Esophagus squamous epithelium (tissue), 5 donors: ENCODE data around the gene GRB7. TPM values are rescaled to one million over a fixed set of nuclear protein-coding genes. Genes with fewer than 3 reads are reported as not detected.
A peak's percentile ranks its signal among the peaks of the same experiment; 100 is the strongest.

Source experiments
- DNase-seq: peaks from one replicate; lab custom pipeline; 2025; lab: John Stamatoyannopoulos, UW
- H3K27ac ChIP-seq, 4 donors: fragments of 200-600 bp; sonication (generic); one replicate each; pipeline ENCODE4 v1.5.1; 2016 to 2019; ENCODE audit warnings: mild to moderate bottlenecking in 1 of 4
- H3K27me3 ChIP-seq, 4 donors: fragments of 200-600 bp; sonication (generic); 1 replicate in 3 of 4; 2 replicates in 1 of 4; pipeline versions ENCODE4 v1.5.1 to v1.6.0; 2017 to 2021; ENCODE audit warnings: antibody characterized with exemption in 1 of 4
- H3K36me3 ChIP-seq, 3 donors: fragments of 200-600 bp; sonication (generic); one replicate each; pipeline ENCODE4 v1.5.1; 2016 to 2019
- H3K4me1 ChIP-seq, 3 donors: fragments of 200-600 bp; sonication (generic); one replicate each; pipeline ENCODE4 v1.5.1; 2017 to 2019
- H3K4me3 ChIP-seq, 4 donors: fragments of 200-600 bp; sonication (generic); 1 replicate in 3 of 4; 2 replicates in 1 of 4; pipeline ENCODE4 v1.5.1; 2016 to 2019; ENCODE audit warnings: mild to moderate bottlenecking in 2 of 4, moderate library complexity in 1 of 4
- H3K9me3 ChIP-seq, 3 donors: fragments of 200-600 bp; sonication (generic); one replicate each; pipeline ENCODE4 v1.5.1; 2016 to 2019
- CTCF ChIP-seq, 6 experiments: fragments of 450-650 bp in 4 of 6; fragments of 200-600 bp in 2 of 6; sonication (generic) in 2 of 6; IDR thresholded peaks; one replicate each; pipeline ENCODE4 v1.5.1; 2016 to 2019; ENCODE audit warnings: antibody characterized with exemption in 6 of 6, mild to moderate bottlenecking in 4 of 6, moderate library complexity in 4 of 6
- POLR2A ChIP-seq, 4 donors: fragments of 450-650 bp; IDR thresholded peaks; one replicate each; pipeline ENCODE4 v1.6.1; 2017; ENCODE audit warnings: antibody characterized with exemption in 4 of 4, mild to moderate bottlenecking in 4 of 4, moderate library complexity in 3 of 4
- WGBS, 2 donors: methylation state at CpG; one replicate each; pipeline ENCODE4 v1.1.5; 2018; 5-methylcytosine and 5-hydroxymethylcytosine counted together
- intact Hi-C: fragments of 100-400 bp; cut with DNase I; formaldehyde crosslinking; loops from one replicate; pipeline ENCODE4 v1.15.0; 2022
- total RNA-seq, 4 donors: library from RNA; depleted of rRNA; stranded (reverse); fragments of >200 nt; gene quantifications; one replicate each; pipeline ENCODE4 v1.1.0, GENCODE V29; 2016
- donor health status: DM: yes; HTN: yes; CAD: no.

The GRB7 gene
- total RNA-seq, 4 donors from 2014 or later: 25.1 to 62.1 (median 55.9) TPM

GRCh38 chr17:39732586-39732985 is 5.2 kb upstream of the GRB7 start:
- DNase-seq: no peak
- Histone ChIP-seq H3K9me3 (no peaks in the 10 kb centered on the region), H3K27me3 (peaks cover 0 to 16% (median 0%) of the 10 kb centered on the region in 4 donors), H3K4me1 (peaks cover 15 to 60% (median 18%) of the 10 kb centered on the region in 3 donors), H3K36me3 (peaks cover 0 to 18% (median 14%) of the 10 kb centered on the region in 3 donors), H3K27ac (no peak overlapping the region), H3K4me3 (no peak overlapping the region)
- TF ChIP-seq CTCF (IDR thresholded peaks at IDR 0.05) (no peak), POLR2A (IDR thresholded peaks at IDR 0.05) (no peak)
- intact Hi-C loops: no loop called here
- 95 to 97% methylated on average over 3 of the region's 3 CpGs for whole genome bisulfite sequencing, 2 donors

GRCh38 chr17:39735882-39736281 is 1.9 kb upstream of the GRB7 start:
- peaks cover 12 to 63% (median 21%) of the 10 kb centered on the region in 3 donors for H3K4me1 ChIP-seq
- WGBS, 2 donors: 41 to 42% methylated on average over 2 of the region's 2 CpGs
- no peak for DNase-seq
- H3K4me3 ChIP-seq: no peak overlapping the region
- H3K27me3 ChIP-seq: peaks cover 0 to 49% (median 0%) of the 10 kb centered on the region in 4 donors
- no peak for TF ChIP-seq CTCF (IDR thresholded peaks at IDR 0.05)
- no peaks in the 10 kb centered on the region for H3K9me3 ChIP-seq
- H3K27ac ChIP-seq: peak overlapping the region in 3 of 4 donors; percentile 54 to 98 (median 93)
- intact Hi-C loops: no loop called here
- H3K36me3 ChIP-seq: no peaks in the 10 kb centered on the region

GRCh38 chr17:39736319-39737165 is 1.2 kb upstream of the GRB7 start:
- H3K36me3 ChIP-seq: no peaks in the 10 kb centered on the region
- peaks cover 12 to 67% (median 18%) of the 10 kb centered on the region in 3 donors for H3K4me1 ChIP-seq
- peak overlapping the region in 2 of 4 donors; percentile 65 to 69 for H3K4me3 ChIP-seq
- H3K9me3 ChIP-seq: no peaks in the 10 kb centered on the region
- DNase-seq: no peak
- TF ChIP-seq CTCF (IDR thresholded peaks at IDR 0.05) (no peak), POLR2A (IDR thresholded peaks at IDR 0.05) (no peak)
- WGBS, 2 donors: 56 to 75% methylated on average over 6 to 8 of the region's 10 CpGs
- intact Hi-C loops: no loop called here
- H3K27ac ChIP-seq: peak overlapping the region; percentile 0 to 98 (median 94)
- peaks cover 0 to 56% (median 0%) of the 10 kb centered on the region in 4 donors for H3K27me3 ChIP-seq

GRCh38 chr17:39737206-39737759 is 455 bp upstream of the GRB7 start:
- DNase-seq: no peak

More at GRCh38 chr17:39737206-39737759, 455 bp upstream of the GRB7 start:
- peak overlapping the region; percentile 56 to 98 (median 94) for H3K27ac ChIP-seq
- H3K4me1 ChIP-seq: peaks cover 12 to 74% (median 18%) of the 10 kb centered on the region in 3 donors
- no peaks in the 10 kb centered on the region for H3K9me3 ChIP-seq
- intact Hi-C loops: no loop called here
- peak overlapping the region; percentile 53 to 69 (median 64) for H3K4me3 ChIP-seq
- H3K36me3 ChIP-seq: peaks cover 0 to 4% (median 1%) of the 10 kb centered on the region in 3 donors
- peaks cover 0 to 61% (median 0%) of the 10 kb centered on the region in 4 donors for H3K27me3 ChIP-seq
- TF ChIP-seq CTCF (IDR thresholded peaks at IDR 0.05): no peak
- no peak for TF ChIP-seq POLR2A (IDR thresholded peaks at IDR 0.05)
- WGBS, 2 donors: 32 to 100% methylated on average over 1 to 6 of the region's 13 CpGs
